Hypothalamus (tissue), 51 donors: ENCODE data around the gene WTIP.
"Not testable (repeated sequence)": the region's sequence is repeated elsewhere in the genome, so short reads cannot be mapped to it uniquely, and the experiment has no call there.

Source experiments
- DNase-seq, 51 donors: peaks; one replicate each; lab custom pipeline; 2025; lab: John Stamatoyannopoulos, UW

WTIP gene

GRCh38 chr19:34475975-34476594, 5.5 kb upstream of the WTIP start:
- no peak for DNase-seq

- not testable (repeated sequence) for DNase-seq
Measured at GRCh38 chr19:34478496-34478895, 3.1 kb upstream of the WTIP start.

GRCh38 chr19:34479396-34479795, 2.2 kb upstream of the WTIP start:
- no peak for DNase-seq

- no peak for DNase-seq
Measured at GRCh38 chr19:34480491-34480890, 1.1 kb upstream of the WTIP start.

GRCh38 chr19:34481861-34482379, 362 bp downstream of the WTIP start:
- no peak for DNase-seq

- no peak for DNase-seq
Measured at GRCh38 chr19:34482380-34483250, 1.1 kb downstream of the WTIP start.

- DNase-seq, result no peak
Measured at GRCh38 chr19:34484328-34484727, 2.8 kb downstream of the WTIP start.

- DNase-seq, result no peak
Measured at GRCh38 chr19:34485831-34486230, 4.3 kb downstream of the WTIP start.

- no peak for DNase-seq
Measured at GRCh38 chr19:34487651-34488051, 6.1 kb downstream of the WTIP start.

GRCh38 chr19:34489175-34489574, 7.6 kb downstream of the WTIP start:
- no peak for DNase-seq

- DNase-seq, result no peak
Measured at GRCh38 chr19:34490141-34490766, 8.7 kb downstream of the WTIP start.

GRCh38 chr19:34493038-34493648, 11.6 kb downstream of the WTIP start:
- no peak for DNase-seq

GRCh38 chr19:34493649-34494044, 12.1 kb downstream of the WTIP start:
- DNase-seq, result no peak

GRCh38 chr19:34494601-34495000, 13.0 kb downstream of the WTIP start:
- no peak for DNase-seq

- no peak for DNase-seq
Measured at GRCh38 chr19:34495416-34495815, 13.9 kb downstream of the WTIP start.

GRCh38 chr19:34497112-34497805, 15.7 kb downstream of the WTIP start:
- DNase-seq, result no peak

GRCh38 chr19:34499155-34499834, 17.7 kb downstream of the WTIP start:
- no peak for DNase-seq

GRCh38 chr19:34500656-34501120, 19.1 kb downstream of the WTIP start:
- DNase-seq, result no peak
